Keratinocyte (primary cell): ENCODE results near the gene RER1. TPM values are rescaled to one million over a fixed set of nuclear protein-coding genes. Genes with fewer than 3 reads are reported as not detected.

Experiments
- DNase-seq: peaks from one replicate; pipeline ENCODE4 v3.0.0-alpha.2; 2011; ENCODE audit warnings: low read depth, missing footprints, low spot score
- FAIRE-seq: peaks from 2 replicates; lab custom pipeline; 2011; peaks lifted over from hg19 to GRCh38; lab: Jason Lieb, UNC
- H2AFZ ChIP-seq: 2 replicates; pipeline ENCODE4 v1.6.0; 2012; ENCODE audit warnings: low read length, control low read depth, inconsistent platforms; ENCODE audit not compliant: control insufficient read depth
- H3K27ac ChIP-seq: 2 replicates; pipeline ENCODE4 v1.5.1; 2011; ENCODE audit warnings: low read length; ENCODE audit not compliant: control insufficient read depth, insufficient read depth
- H3K27me3 ChIP-seq: 3 replicates; pipeline ENCODE4 v1.6.0; 2011; ENCODE audit warnings: low read length; ENCODE audit not compliant: control insufficient read depth, insufficient read depth; ENCODE audit errors: extremely low read depth
- H3K36me3 ChIP-seq, 2 experiments: 2 replicates in 1 of 2; 3 replicates in 1 of 2; pipeline ENCODE4 v1.5.1; 2011; ENCODE audit warnings: low read length in 2 of 2, mild to moderate bottlenecking in 1 of 2; ENCODE audit not compliant: control insufficient read depth in 2 of 2, insufficient read depth in 2 of 2; ENCODE audit errors: extremely low read depth in 1 of 2
- H3K4me1 ChIP-seq: 3 replicates; pipeline ENCODE4 v1.5.1; 2011; ENCODE audit warnings: low read length; ENCODE audit not compliant: control insufficient read depth, insufficient read depth; ENCODE audit errors: extremely low read depth
- H3K4me2 ChIP-seq: 3 replicates; pipeline ENCODE4 v1.6.0; 2011; ENCODE audit warnings: low read depth, low read length; ENCODE audit not compliant: control insufficient read depth, insufficient read depth; ENCODE audit errors: extremely low read depth
- H3K4me3 ChIP-seq, 3 experiments: fragments of 200-600 bp in 1 of 3; sonication (generic) in 1 of 3; 2 replicates in 2 of 3; 3 replicates in 1 of 3; pipeline ENCODE4 v1.5.1; 2011 to 2016; ENCODE audit warnings: low read length in 3 of 3, mild to moderate bottlenecking in 3 of 3, control low read depth in 2 of 3, inconsistent platforms in 1 of 3, low read depth in 1 of 3, mixed read lengths in 1 of 3, mixed run types in 1 of 3, moderate library complexity in 1 of 3; ENCODE audit not compliant: control insufficient read depth in 2 of 3, insufficient read depth in 2 of 3; ENCODE audit errors: extremely low read depth in 1 of 3
- H3K79me2 ChIP-seq: 2 replicates; pipeline ENCODE4 v1.6.0; 2012; ENCODE audit warnings: low read length; ENCODE audit not compliant: control insufficient read depth, insufficient read depth
- H3K9ac ChIP-seq: 3 replicates; pipeline ENCODE4 v1.6.0; 2011; ENCODE audit warnings: low read length; ENCODE audit not compliant: control insufficient read depth, insufficient read depth; ENCODE audit errors: extremely low read depth
- H3K9me1 ChIP-seq: 3 replicates; pipeline ENCODE4 v1.6.0; 2011; ENCODE audit warnings: low read length; ENCODE audit not compliant: control insufficient read depth, insufficient read depth; ENCODE audit errors: extremely low read depth
- H3K9me3 ChIP-seq: 2 replicates; pipeline ENCODE4 v1.5.1; 2012; ENCODE audit warnings: low read depth, low read length; ENCODE audit not compliant: control insufficient read depth
- H4K20me1 ChIP-seq: 3 replicates; pipeline ENCODE4 v1.6.0; 2011; ENCODE audit warnings: low read length; ENCODE audit not compliant: control insufficient read depth, insufficient read depth; ENCODE audit errors: extremely low read depth
- CTCF ChIP-seq, 3 experiments: IDR thresholded peaks in 1 of 3; conservative IDR thresholded peaks in 1 of 3; optimal IDR thresholded peaks in 1 of 3; 2 replicates in 2 of 3; 3 replicates in 1 of 3; pipeline versions ENCODE3 to v1.5.1; 2011; ENCODE audit warnings: low read length in 3 of 3, mild to moderate bottlenecking in 3 of 3, moderate library complexity in 2 of 3, control low read depth in 1 of 3, inconsistent platforms in 1 of 3; ENCODE audit not compliant: insufficient read depth in 2 of 3; ENCODE audit errors: extremely low read depth in 1 of 3
- EZH2 ChIP-seq: IDR thresholded peaks from one replicate; pipeline ENCODE4 v1.6.1; 2012; ENCODE audit warnings: inconsistent platforms, mild to moderate bottlenecking, low read length, moderate library complexity
- dilution Hi-C: fragments of 300-500 bp; cut with MboI; formaldehyde crosslinking; loops from one replicate; pipeline ENCODE4 v1.7.0; 2020; ENCODE audit warnings: low sequenced_read_pairs; ENCODE audit not compliant: extremely low pct_ligation_motif_present
- polyA plus RNA-seq, 5 experiments: library from polyadenylated mRNA; depleted of rRNA in 3 of 5; stranded (reverse) in 3 of 5; stranded (forward) in 1 of 5; unstranded in 1 of 5; fragments of >200 nt; gene quantifications; 1 replicate in 1 of 5; 2 replicates in 3 of 5; 3 replicates in 1 of 5; pipeline versions ENCODE4 v1.2.1 to v1.2.3, GENCODE V29; 2011 to 2012; ENCODE audit warnings: missing spikeins in 2 of 5, low read depth in 1 of 5, low replicate concordance in 1 of 5

Gene RER1
- polyA plus RNA-seq, 1 donor (not counting 4 experiments of a cell fraction or from before 2014, with no cell fraction given) = 297 TPM

GRCh38 chr1:2402420-2402819 is 10.8 kb downstream of the RER1 start:
- Histone ChIP-seq H3K79me2 (peaks cover 29% of the 10 kb centered on the region), H3K9me1 (no peaks in the 10 kb centered on the region), H3K9me3 (no peaks in the 10 kb centered on the region), H3K27ac (no peak overlapping the region), H3K9ac (no peak overlapping the region), H3K4me2 (no peak overlapping the region), H3K4me1 (no peaks in the 10 kb centered on the region), H3K36me3 (peaks cover 49 to 51% of the 10 kb centered on the region in 2 experiments), H4K20me1 (no peaks in the 10 kb centered on the region), H2AFZ (no peak overlapping the region), H3K4me3 (no peak overlapping the region), H3K27me3 (no peaks in the 10 kb centered on the region)
- DNase-seq = no peak
- no peak for FAIRE-seq
- dilution Hi-C loops = loop anchor here (25.0 kb wide), 1 partner anchor 1010 kb away; no protein-coding TSS in a partner anchor
- TF ChIP-seq CTCF (optimal IDR thresholded peaks at IDR 0.05 in 1 of 3, IDR thresholded peaks at IDR 0.05 in 1 of 3, conservative IDR thresholded peaks at IDR 0.05 in 1 of 3; ENCODE audit: extremely low read depth in 1 of 3, insufficient read depth in 2 of 3, low read length in 3 of 3) = no peak
- no peak for TF ChIP-seq EZH2

- H3K27me3 ChIP-seq = no peaks in the 10 kb centered on the region
- TF ChIP-seq EZH2 (no peak), CTCF (optimal IDR thresholded peaks at IDR 0.05 in 1 of 3, IDR thresholded peaks at IDR 0.05 in 1 of 3, conservative IDR thresholded peaks at IDR 0.05 in 1 of 3; ENCODE audit: extremely low read depth in 1 of 3, insufficient read depth in 2 of 3, low read length in 3 of 3) (no peak)
- H3K4me1 ChIP-seq = no peaks in the 10 kb centered on the region
- H3K27ac ChIP-seq = no peak overlapping the region
- H3K9me1 ChIP-seq = no peaks in the 10 kb centered on the region
- H3K9me3 ChIP-seq = no peaks in the 10 kb centered on the region
- H4K20me1 ChIP-seq = no peaks in the 10 kb centered on the region
- dilution Hi-C loops = loop anchor here (25.0 kb wide), 1 partner anchor 1009 kb away; no protein-coding TSS in a partner anchor
- no peak overlapping the region for H3K4me3 ChIP-seq
- no peak for FAIRE-seq
- H3K4me2 ChIP-seq = no peak overlapping the region
- no peak for DNase-seq
- peaks cover 25% of the 10 kb centered on the region for H3K79me2 ChIP-seq
- H3K9ac ChIP-seq = no peak overlapping the region
- H2AFZ ChIP-seq = no peak overlapping the region
- peaks cover 42 to 49% of the 10 kb centered on the region in 2 experiments for H3K36me3 ChIP-seq
Measured at GRCh38 chr1:2403273-2403672, 11.6 kb downstream of the RER1 start.
